Skeletal muscle satellite cell (primary cell): Measurements from ENCODE around the gene SDE2.
A peak's percentile ranks its signal among the peaks of the same experiment; 100 is the strongest.
"Not testable (repeated sequence)": the region's sequence is repeated elsewhere in the genome, so short reads cannot be mapped to it uniquely, and the experiment has no call there.

Source experiments
- H3K27me3 ChIP-seq: 2 replicates; pipeline ENCODE4 v1.7.0; 2013; ENCODE audit warnings: low read length; ENCODE audit not compliant: control insufficient read depth, insufficient read depth
- H3K36me3 ChIP-seq: 2 replicates; pipeline ENCODE4 v1.7.0; 2013; ENCODE audit warnings: mild to moderate bottlenecking, control low read depth, low read length; ENCODE audit not compliant: insufficient read depth
- H3K4me1 ChIP-seq: 2 replicates; pipeline ENCODE4 v1.7.0; 2013; ENCODE audit warnings: low read length; ENCODE audit not compliant: control insufficient read depth, insufficient read depth
- H3K4me2 ChIP-seq: 2 replicates; pipeline ENCODE4 v1.7.0; 2013; ENCODE audit warnings: mild to moderate bottlenecking, low read length
- H3K4me3 ChIP-seq: 2 replicates; pipeline ENCODE4 v1.7.0; 2013; ENCODE audit warnings: low read length
- H3K9ac ChIP-seq: 2 replicates; pipeline ENCODE4 v1.7.0; 2013; ENCODE audit warnings: mild to moderate bottlenecking, low read depth, low read length, moderate library complexity
- H3K9me3 ChIP-seq: replicated peaks from 2 replicates; pipeline ENCODE4 v1.7.0; 2013; ENCODE audit warnings: mild to moderate bottlenecking, control low read depth, low read length

SDE2 gene

GRCh38 chr1:225995919-225996864, 3.0 kb downstream of the SDE2 start:
- Histone ChIP-seq H3K4me3 (peak overlapping the region; percentile 22), H3K4me2 (peak overlapping the region; percentile 80), H3K27me3 (no peaks in the 10 kb centered on the region), H3K9ac (peak overlapping the region; percentile 97), H3K4me1 (peaks cover 25% of the 10 kb centered on the region), H3K36me3 (peaks cover 36% of the 10 kb centered on the region), H3K9me3 (no peaks in the 10 kb centered on the region)

GRCh38 chr1:225990705-225991464, 8.3 kb downstream of the SDE2 start:
- H3K4me1 ChIP-seq: no peaks in the 10 kb centered on the region
- no peaks in the 10 kb centered on the region for H3K9me3 ChIP-seq
- no peak overlapping the region for H3K4me3 ChIP-seq
- no peak overlapping the region for H3K4me2 ChIP-seq
- H3K36me3 ChIP-seq: peaks cover 79% of the 10 kb centered on the region
- H3K9ac ChIP-seq: no peak overlapping the region
- H3K27me3 ChIP-seq: no peaks in the 10 kb centered on the region

- Histone ChIP-seq H3K9me3 (no peaks in the 10 kb centered on the region), H3K4me3 (no peak overlapping the region), H3K27me3 (no peaks in the 10 kb centered on the region), H3K4me1 (no peaks in the 10 kb centered on the region), H3K36me3 (peaks cover 82% of the 10 kb centered on the region), H3K4me2 (no peak overlapping the region), H3K9ac (no peak overlapping the region)
Observed at GRCh38 chr1:225987491-225988316, 11.4 kb downstream of the SDE2 start.

- no peak overlapping the region for H3K4me2 ChIP-seq
- H3K9me3 ChIP-seq: peaks cover 7% of the 10 kb centered on the region
- no peak overlapping the region for H3K4me3 ChIP-seq
- H3K4me1 ChIP-seq: no peaks in the 10 kb centered on the region
- H3K27me3 ChIP-seq: no peaks in the 10 kb centered on the region
- no peak overlapping the region for H3K9ac ChIP-seq
- H3K36me3 ChIP-seq: peaks cover 72% of the 10 kb centered on the region
Observed at GRCh38 chr1:225981714-225982113, 17.4 kb downstream of the SDE2 start.

- peaks cover 7% of the 10 kb centered on the region for H3K9me3 ChIP-seq
- H3K4me1 ChIP-seq: no peaks in the 10 kb centered on the region
- no peaks in the 10 kb centered on the region for H3K27me3 ChIP-seq
- H3K4me3 ChIP-seq: no peak overlapping the region
- no peak overlapping the region for H3K4me2 ChIP-seq
- no peak overlapping the region for H3K9ac ChIP-seq
- peaks cover 60% of the 10 kb centered on the region for H3K36me3 ChIP-seq
Observed at GRCh38 chr1:225980005-225980836, 18.9 kb downstream of the SDE2 start.

GRCh38 chr1:225979421-225979820, 19.7 kb downstream of the SDE2 start:
- Histone ChIP-seq H3K4me2 (no peak overlapping the region), H3K9me3 (peaks cover 7% of the 10 kb centered on the region), H3K36me3 (peaks cover 54% of the 10 kb centered on the region), H3K4me1 (no peaks in the 10 kb centered on the region), H3K4me3 (no peak overlapping the region), H3K9ac (no peak overlapping the region), H3K27me3 (no peaks in the 10 kb centered on the region)

- no peaks in the 10 kb centered on the region for H3K27me3 ChIP-seq
- H3K4me2 ChIP-seq: no peak overlapping the region
- peaks cover 7% of the 10 kb centered on the region for H3K9me3 ChIP-seq
- H3K4me3 ChIP-seq: no peak overlapping the region
- H3K36me3 ChIP-seq: peaks cover 45% of the 10 kb centered on the region
- H3K9ac ChIP-seq: no peak overlapping the region
- no peaks in the 10 kb centered on the region for H3K4me1 ChIP-seq
Observed at GRCh38 chr1:225977937-225978748, 21.0 kb downstream of the SDE2 start.

- H3K27me3 ChIP-seq, H3K4me3 ChIP-seq, H3K4me2 ChIP-seq, H3K9ac ChIP-seq, H3K9me3 ChIP-seq, H3K4me1 ChIP-seq: not testable (repeated sequence)
- peaks cover 22% of the 10 kb centered on the region for H3K36me3 ChIP-seq
Observed at GRCh38 chr1:225975146-225975545, 24.0 kb downstream of the SDE2 start.

- peaks cover 15% of the 10 kb centered on the region for H3K36me3 ChIP-seq
- no peaks in the 10 kb centered on the region for H3K4me1 ChIP-seq
- no peak overlapping the region for H3K9ac ChIP-seq
- H3K27me3 ChIP-seq: no peaks in the 10 kb centered on the region
- no peak overlapping the region for H3K4me3 ChIP-seq
- H3K4me2 ChIP-seq: no peak overlapping the region
- H3K9me3 ChIP-seq: no peaks in the 10 kb centered on the region
Observed at GRCh38 chr1:225974454-225974853, 24.7 kb downstream of the SDE2 start.

GRCh38 chr1:225973158-225973557, 26.0 kb downstream of the SDE2 start:
- Histone ChIP-seq H3K9me3 (no peaks in the 10 kb centered on the region), H3K9ac (no peak overlapping the region), H3K36me3 (peaks cover 10% of the 10 kb centered on the region), H3K4me3 (no peak overlapping the region), H3K4me1 (no peaks in the 10 kb centered on the region), H3K27me3 (no peaks in the 10 kb centered on the region), H3K4me2 (no peak overlapping the region)
